Measurements from ENCODE around the gene FIP1L1. TPM values are rescaled to one million over a fixed set of nuclear protein-coding genes. Genes with fewer than 3 reads are reported as not detected.
A peak's percentile ranks its signal among the peaks of the same experiment; 100 is the strongest.

Gene FIP1L1
- total and polyA plus RNA-seq, 2 of the 13 experiments (the other 11 are each of a cell fraction or from before 2014, with no cell fraction given) = 14.9 to 69.4 TPM

DNA sequence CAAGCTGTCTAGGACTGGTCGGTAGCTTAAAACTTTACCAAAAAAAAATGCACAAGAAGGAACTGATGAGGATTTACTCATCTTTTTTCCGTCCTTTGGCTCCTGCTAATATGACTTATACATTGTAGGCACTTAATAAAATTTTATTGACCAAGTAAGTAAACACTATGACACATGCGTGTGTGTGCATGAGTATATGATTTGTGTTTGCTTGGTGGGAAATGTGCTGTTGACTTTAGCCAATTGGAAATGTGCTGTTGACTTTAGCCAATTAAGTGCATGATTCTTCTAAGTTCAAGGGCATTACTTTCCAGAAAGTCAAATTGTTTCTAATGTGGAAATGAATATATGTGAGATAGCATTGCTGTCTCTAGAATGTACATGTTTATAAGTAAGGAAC lies 78.3 kb downstream of the FIP1L1 start (continued):
- TF ChIP-seq, protein P1, sequence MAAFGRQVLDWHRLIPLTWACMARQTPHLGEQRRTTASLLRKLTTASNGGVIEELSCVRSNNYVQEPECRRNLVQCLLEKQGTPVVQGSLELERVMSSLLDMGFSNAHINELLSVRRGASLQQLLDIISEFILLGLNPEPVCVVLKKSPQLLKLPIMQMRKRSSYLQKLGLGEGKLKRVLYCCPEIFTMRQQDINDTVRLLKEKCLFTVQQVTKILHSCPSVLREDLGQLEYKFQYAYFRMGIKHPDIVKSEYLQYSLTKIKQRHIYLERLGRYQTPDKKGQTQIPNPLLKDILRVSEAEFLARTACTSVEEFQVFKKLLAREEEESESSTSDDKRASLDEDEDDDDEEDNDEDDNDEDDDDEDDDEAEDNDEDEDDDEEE (CRISPR knock-in tag; IDR thresholded peaks at IDR 0.05) = no peak
- TF ChIP-seq NR2F6 (IDR thresholded peaks at IDR 0.05) (peak; percentile 82), NR2F6 (CRISPR knock-in tag; IDR thresholded peaks at IDR 0.05) (peak; percentile 56), TAF1 (CRISPR knock-in tag; IDR thresholded peaks at IDR 0.05) (no peak), ZNF768 (CRISPR knock-in tag; IDR thresholded peaks at IDR 0.05) (no peak), RFXAP (CRISPR knock-in tag; IDR thresholded peaks at IDR 0.05; ENCODE audit: borderline replicate concordance) (no peak), ZNF256 (CRISPR knock-in tag; conservative IDR thresholded peaks at IDR 0.05) (no peak), STAG1 (CRISPR knock-in tag; IDR thresholded peaks at IDR 0.05) (no peak), BORCS8-MEF2B (CRISPR knock-in tag; IDR thresholded peaks at IDR 0.05) (no peak), ZMYM4 (CRISPR knock-in tag; IDR thresholded peaks at IDR 0.05) (no peak), PAX8 (CRISPR knock-in tag; IDR thresholded peaks at IDR 0.05; ENCODE audit: borderline replicate concordance) (no peak), HNRNPL (IDR thresholded peaks at IDR 0.05; ENCODE audit: low read depth, low read length) (no peak), SALL2 (CRISPR knock-in tag; IDR thresholded peaks at IDR 0.05) (no peak), GFI1 (CRISPR knock-in tag; IDR thresholded peaks at IDR 0.05; ENCODE audit: borderline replicate concordance) (0 out of 2 replicates have a peak, but pooled peaks have one; percentile 20), CBX1 (IDR thresholded peaks at IDR 0.05; ENCODE audit: low read depth) (no peak), SOX6 (IDR thresholded peaks at IDR 0.05) (no peak), SOX6 (CRISPR knock-in tag; IDR thresholded peaks at IDR 0.05) (0 out of 2 replicates have a peak, but pooled peaks have one; percentile 12), HHEX (CRISPR knock-in tag; IDR thresholded peaks at IDR 0.05) (peak; percentile 98), HES4 (CRISPR knock-in tag; IDR thresholded peaks at IDR 0.05; ENCODE audit: borderline replicate concordance) (no peak), HDAC2 (CRISPR knock-in tag; IDR thresholded peaks at IDR 0.05) (peak; percentile 32; the same call in 1 of the 2 replicates), AGO1 (IDR thresholded peaks at IDR 0.05; ENCODE audit: low read depth, low read length, poor library complexity, severe bottlenecking) (no peak), ZNF644 (CRISPR knock-in tag; IDR thresholded peaks at IDR 0.05; ENCODE audit: low read depth) (no peak)
- TF ChIP-seq, protein P2, sequence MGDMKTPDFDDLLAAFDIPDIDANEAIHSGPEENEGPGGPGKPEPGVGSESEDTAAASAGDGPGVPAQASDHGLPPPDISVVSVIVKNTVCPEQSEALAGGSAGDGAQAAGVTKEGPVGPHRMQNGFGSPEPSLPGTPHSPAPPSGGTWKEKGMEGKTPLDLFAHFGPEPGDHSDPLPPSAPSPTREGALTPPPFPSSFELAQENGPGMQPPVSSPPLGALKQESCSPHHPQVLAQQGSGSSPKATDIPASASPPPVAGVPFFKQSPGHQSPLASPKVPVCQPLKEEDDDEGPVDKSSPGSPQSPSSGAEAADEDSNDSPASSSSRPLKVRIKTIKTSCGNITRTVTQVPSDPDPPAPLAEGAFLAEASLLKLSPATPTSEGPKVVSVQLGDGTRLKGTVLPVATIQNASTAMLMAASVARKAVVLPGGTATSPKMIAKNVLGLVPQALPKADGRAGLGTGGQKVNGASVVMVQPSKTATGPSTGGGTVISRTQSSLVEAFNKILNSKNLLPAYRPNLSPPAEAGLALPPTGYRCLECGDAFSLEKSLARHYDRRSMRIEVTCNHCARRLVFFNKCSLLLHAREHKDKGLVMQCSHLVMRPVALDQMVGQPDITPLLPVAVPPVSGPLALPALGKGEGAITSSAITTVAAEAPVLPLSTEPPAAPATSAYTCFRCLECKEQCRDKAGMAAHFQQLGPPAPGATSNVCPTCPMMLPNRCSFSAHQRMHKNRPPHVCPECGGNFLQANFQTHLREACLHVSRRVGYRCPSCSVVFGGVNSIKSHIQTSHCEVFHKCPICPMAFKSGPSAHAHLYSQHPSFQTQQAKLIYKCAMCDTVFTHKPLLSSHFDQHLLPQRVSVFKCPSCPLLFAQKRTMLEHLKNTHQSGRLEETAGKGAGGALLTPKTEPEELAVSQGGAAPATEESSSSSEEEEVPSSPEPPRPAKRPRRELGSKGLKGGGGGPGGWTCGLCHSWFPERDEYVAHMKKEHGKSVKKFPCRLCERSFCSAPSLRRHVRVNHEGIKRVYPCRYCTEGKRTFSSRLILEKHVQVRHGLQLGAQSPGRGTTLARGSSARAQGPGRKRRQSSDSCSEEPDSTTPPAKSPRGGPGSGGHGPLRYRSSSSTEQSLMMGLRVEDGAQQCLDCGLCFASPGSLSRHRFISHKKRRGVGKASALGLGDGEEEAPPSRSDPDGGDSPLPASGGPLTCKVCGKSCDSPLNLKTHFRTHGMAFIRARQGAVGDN (CRISPR knock-in tag; IDR thresholded peaks at IDR 0.05) = no peak
- TF ChIP-seq, protein P3, sequence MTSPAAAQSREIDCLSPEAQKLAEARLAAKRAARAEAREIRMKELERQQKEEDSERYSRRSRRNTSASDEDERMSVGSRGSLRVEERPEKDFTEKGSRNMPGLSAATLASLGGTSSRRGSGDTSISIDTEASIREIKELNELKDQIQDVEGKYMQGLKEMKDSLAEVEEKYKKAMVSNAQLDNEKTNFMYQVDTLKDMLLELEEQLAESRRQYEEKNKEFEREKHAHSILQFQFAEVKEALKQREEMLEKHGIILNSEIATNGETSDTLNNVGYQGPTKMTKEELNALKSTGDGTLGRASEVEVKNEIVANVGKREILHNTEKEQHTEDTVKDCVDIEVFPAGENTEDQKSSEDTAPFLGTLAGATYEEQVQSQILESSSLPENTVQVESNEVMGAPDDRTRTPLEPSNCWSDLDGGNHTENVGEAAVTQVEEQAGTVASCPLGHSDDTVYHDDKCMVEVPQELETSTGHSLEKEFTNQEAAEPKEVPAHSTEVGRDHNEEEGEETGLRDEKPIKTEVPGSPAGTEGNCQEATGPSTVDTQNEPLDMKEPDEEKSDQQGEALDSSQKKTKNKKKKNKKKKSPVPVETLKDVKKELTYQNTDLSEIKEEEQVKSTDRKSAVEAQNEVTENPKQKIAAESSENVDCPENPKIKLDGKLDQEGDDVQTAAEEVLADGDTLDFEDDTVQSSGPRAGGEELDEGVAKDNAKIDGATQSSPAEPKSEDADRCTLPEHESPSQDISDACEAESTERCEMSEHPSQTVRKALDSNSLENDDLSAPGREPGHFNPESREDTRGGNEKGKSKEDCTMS (CRISPR knock-in tag; conservative IDR thresholded peaks at IDR 0.05) = no peak
- TF ChIP-seq, protein P4, sequence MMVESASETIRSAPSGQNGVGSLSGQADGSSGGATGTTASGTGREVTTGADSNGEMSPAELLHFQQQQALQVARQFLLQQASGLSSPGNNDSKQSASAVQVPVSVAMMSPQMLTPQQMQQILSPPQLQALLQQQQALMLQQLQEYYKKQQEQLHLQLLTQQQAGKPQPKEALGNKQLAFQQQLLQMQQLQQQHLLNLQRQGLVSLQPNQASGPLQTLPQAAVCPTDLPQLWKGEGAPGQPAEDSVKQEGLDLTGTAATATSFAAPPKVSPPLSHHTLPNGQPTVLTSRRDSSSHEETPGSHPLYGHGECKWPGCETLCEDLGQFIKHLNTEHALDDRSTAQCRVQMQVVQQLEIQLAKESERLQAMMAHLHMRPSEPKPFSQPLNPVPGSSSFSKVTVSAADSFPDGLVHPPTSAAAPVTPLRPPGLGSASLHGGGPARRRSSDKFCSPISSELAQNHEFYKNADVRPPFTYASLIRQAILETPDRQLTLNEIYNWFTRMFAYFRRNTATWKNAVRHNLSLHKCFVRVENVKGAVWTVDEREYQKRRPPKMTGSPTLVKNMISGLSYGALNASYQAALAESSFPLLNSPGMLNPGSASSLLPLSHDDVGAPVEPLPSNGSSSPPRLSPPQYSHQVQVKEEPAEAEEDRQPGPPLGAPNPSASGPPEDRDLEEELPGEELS (CRISPR knock-in tag; IDR thresholded peaks at IDR 0.05) = peak; percentile 58
